Common myeloid progenitor, CD34-positive (primary cell): ENCODE data around the gene CLDND1. TPM values are rescaled to one million over a fixed set of nuclear protein-coding genes. Genes with fewer than 3 reads are reported as not detected.

Source experiments
- CTCF ChIA-PET: fragments of 350-600 bp; sonication (Branson Sonifier 250); formaldehyde crosslinking; loops from one replicate; lab custom pipeline; 2021; ENCODE audit warnings: antibody characterized with exemption; lab: Charles Lee
- POLR2A ChIA-PET: fragments of 350-600 bp; sonication (Branson Sonifier 250); formaldehyde crosslinking; loops from one replicate; lab custom pipeline; 2021; ENCODE audit warnings: antibody characterized with exemption; lab: Charles Lee
- DNase-seq, 3 donors: peaks; one replicate each; pipeline versions ENCODE4 v3.0.0 to v3.0.0-alpha.2; 2013
- H3K27ac ChIP-seq, 2 experiments: 1 replicate in 1 of 2; 2 replicates in 1 of 2; pipeline ENCODE4 v1.7.0; 2013; ENCODE audit warnings: inconsistent platforms in 2 of 2, low read length in 2 of 2, mild to moderate bottlenecking in 2 of 2, low read depth in 1 of 2, moderate library complexity in 1 of 2; ENCODE audit not compliant: severe bottlenecking in 2 of 2, insufficient read depth in 1 of 2, poor library complexity in 1 of 2
- H3K27me3 ChIP-seq, 5 experiments: replicated peaks in 2 of 5; 1 replicate in 3 of 5; 2 replicates in 2 of 5; pipeline versions ENCODE4 v1.6.1 to v1.7.0; 2013; ENCODE audit warnings: low read length in 4 of 5, mild to moderate bottlenecking in 2 of 5, moderate library complexity in 2 of 5, inconsistent platforms in 1 of 5; ENCODE audit not compliant: insufficient read depth in 5 of 5, control insufficient read depth in 4 of 5
- H3K36me3 ChIP-seq, 4 experiments: 1 replicate in 2 of 4; 2 replicates in 2 of 4; pipeline versions ENCODE4 v1.6.1 to v1.7.0; 2013; ENCODE audit warnings: low read length in 3 of 4, control low read depth in 1 of 4, mild to moderate bottlenecking in 1 of 4; ENCODE audit not compliant: control insufficient read depth in 4 of 4, insufficient read depth in 4 of 4
- H3K4me1 ChIP-seq, 4 experiments: 1 replicate in 3 of 4; 2 replicates in 1 of 4; pipeline versions ENCODE4 v1.6.1 to v1.7.1; 2013; ENCODE audit warnings: low read length in 3 of 4, mild to moderate bottlenecking in 3 of 4, control low read depth in 1 of 4, inconsistent platforms in 1 of 4, moderate library complexity in 1 of 4; ENCODE audit not compliant: control insufficient read depth in 4 of 4, insufficient read depth in 4 of 4; ENCODE audit errors: control extremely low read depth in 1 of 4
- H3K4me3 ChIP-seq, 7 experiments: 1 replicate in 4 of 7; 2 replicates in 3 of 7; pipeline versions ENCODE4 v1.5.1 to v1.7.0; 2013; ENCODE audit warnings: mild to moderate bottlenecking in 7 of 7, low read length in 6 of 7, moderate library complexity in 6 of 7, inconsistent platforms in 2 of 7, low read depth in 2 of 7, control low read depth in 1 of 7; ENCODE audit not compliant: insufficient read depth in 4 of 7, control insufficient read depth in 1 of 7; ENCODE audit errors: extremely low read depth in 1 of 7
- H3K9me3 ChIP-seq, 5 experiments: 1 replicate in 4 of 5; 2 replicates in 1 of 5; pipeline versions ENCODE4 v1.6.1 to v1.7.1; 2013; ENCODE audit warnings: low read length in 4 of 5, mild to moderate bottlenecking in 2 of 5, inconsistent platforms in 1 of 5, low read depth in 1 of 5, moderate library complexity in 1 of 5; ENCODE audit not compliant: control insufficient read depth in 4 of 5, insufficient read depth in 2 of 5; ENCODE audit errors: control extremely low read depth in 1 of 5
- WGBS: methylation state at CpG from one replicate; pipeline ENCODE4 v1.1.5; 2013; ENCODE audit not compliant: insufficient coverage; 5-methylcytosine and 5-hydroxymethylcytosine counted together
- polyA plus RNA-seq: library from polyadenylated mRNA; unstranded; fragments of 120-200 nt; gene quantifications from one replicate; pipeline ENCODE4 v1.2.1, GENCODE V29; 2013

The CLDND1 gene
- 102 TPM for polyA plus RNA-seq

DNA sequence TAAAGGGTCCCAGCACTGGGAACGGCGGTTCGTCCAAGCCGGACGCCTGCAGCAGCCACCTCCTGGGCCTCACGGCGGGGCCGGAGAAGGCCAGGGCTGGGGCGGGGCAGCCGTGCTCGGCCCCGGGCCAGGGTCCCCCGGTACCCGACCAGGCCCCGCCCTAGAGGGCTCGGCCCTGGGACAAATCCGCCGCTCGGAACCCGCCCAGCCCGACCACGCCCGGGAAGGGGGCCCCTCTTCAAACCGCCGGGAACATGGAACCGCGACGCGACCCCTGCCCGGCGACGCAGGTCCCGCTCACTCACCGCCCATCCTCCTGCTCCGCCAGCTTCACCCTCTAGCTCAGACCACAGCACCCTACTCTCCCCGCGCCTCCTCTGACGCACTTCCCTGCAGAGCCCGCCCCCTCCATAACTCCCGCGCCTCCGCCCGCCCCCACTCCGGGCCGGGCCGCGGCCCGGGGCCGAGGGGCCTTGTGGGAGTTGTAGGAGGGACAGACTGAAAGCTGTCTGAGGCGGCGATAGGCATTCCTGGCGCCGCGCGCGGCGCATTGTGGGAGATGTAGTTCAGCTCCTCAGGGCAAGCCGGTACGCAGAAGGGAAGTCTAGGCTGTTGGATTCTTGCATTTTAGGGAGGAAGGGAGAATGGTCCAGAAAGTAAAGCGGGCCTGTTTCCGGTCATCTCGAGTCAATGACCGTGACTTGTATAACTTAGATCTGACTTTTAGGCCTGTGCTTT, at the start of gene CLDND1:
CLDND1 (minus strand) TSS at position 359 of the 738 bp plus-strand sequence. CDS start 1,478 bp downstream, outside the sequence.
- Histone ChIP-seq H3K27ac (peak within 1 kb of the TSS; percentile 94 to 95), H3K9me3 (no peaks in the 10 kb centered on the region), H3K36me3 (peaks cover 0 to 24% (median 18%) of the 10 kb centered on the region in 4 experiments), H3K4me1 (peaks cover 5 to 21% (median 11%) of the 10 kb centered on the region in 4 experiments), H3K4me3 (peak within 1 kb of the TSS; percentile 68 to 99 (median 90)), H3K27me3 (no peaks in the 10 kb centered on the region)
- CTCF ChIA-PET, result interaction anchor here (0.8 kb wide), 1 partner anchor 10 kb away, joined by 3 read pairs; no protein-coding TSS in a partner anchor
- DNase-seq, result peak; percentile 96 to 97 (median 96)
- POLR2A ChIA-PET, result interaction anchor here (0.7 to 1.6 kb wide), 2 partner anchors 71 to 726 kb away, joined by 3 to 8 read pairs; partner anchors contain the start of gene CPOX
- 0% methylated on average over 35 of the region's 63 CpGs for whole genome bisulfite sequencing

DNA sequence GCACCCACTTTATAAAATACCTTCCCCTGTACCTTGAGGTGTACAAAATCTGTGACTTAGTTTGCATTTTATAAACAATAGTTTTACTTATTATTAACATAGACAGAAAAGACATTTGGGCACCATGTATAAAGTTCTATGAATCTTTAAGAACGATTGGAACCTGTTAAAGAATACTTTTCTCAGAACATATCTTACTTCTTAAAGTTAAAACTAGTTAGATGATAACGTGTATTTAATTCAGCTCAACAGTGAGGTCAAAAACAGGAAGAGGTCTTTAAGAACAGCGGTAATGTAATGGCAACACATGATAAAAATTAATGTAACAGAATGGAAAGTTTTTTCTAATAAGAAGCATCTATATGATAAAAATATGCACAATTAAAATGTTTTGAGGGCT, 45.7 kb upstream of the CLDND1 start:
- H3K4me1 ChIP-seq, result peaks cover 0 to 40% (median 3%) of the 10 kb centered on the region in 4 experiments
- ChIA-PET CTCF (no interaction called here), POLR2A (no interaction called here)
- no peaks in the 10 kb centered on the region for H3K27me3 ChIP-seq
- no peak overlapping the region for H3K4me3 ChIP-seq
- no peak overlapping the region for H3K27ac ChIP-seq
- no peaks in the 10 kb centered on the region for H3K9me3 ChIP-seq
- peak in 1 of 3 donors; percentile 30 for DNase-seq
- WGBS, result no CpG with 5 or more reads among the region's 3 CpGs
- no peaks in the 10 kb centered on the region for H3K36me3 ChIP-seq

DNA sequence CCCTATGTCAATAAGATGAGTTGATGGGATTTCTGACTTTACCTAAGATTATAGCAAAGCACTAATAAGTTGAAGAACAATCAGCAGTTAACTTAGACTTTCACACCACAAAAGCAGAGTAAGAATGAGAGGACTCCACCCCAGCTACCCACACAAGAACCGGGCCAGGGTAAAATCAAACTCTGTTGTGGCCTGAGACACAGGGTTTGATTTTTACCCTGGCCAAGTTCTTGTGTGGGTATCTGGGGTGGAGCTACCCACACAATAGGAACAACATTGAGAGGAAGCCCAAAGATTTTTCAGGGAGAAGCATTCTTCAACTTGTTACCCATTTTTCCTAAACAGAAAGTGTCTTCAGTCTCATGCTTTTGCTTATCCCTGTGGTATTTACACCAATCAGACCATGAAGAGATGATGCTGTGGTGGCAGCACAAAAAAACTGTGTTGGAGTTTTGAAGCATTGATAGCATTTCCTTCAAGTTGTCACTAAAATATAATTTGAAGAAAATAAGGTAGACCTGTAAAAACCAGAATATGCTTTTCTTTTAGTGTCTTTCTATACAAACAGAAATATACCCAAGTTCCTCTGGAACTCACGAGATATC, 45.1 kb upstream of the CLDND1 start:
- CTCF ChIA-PET, result no interaction called here

DNA sequence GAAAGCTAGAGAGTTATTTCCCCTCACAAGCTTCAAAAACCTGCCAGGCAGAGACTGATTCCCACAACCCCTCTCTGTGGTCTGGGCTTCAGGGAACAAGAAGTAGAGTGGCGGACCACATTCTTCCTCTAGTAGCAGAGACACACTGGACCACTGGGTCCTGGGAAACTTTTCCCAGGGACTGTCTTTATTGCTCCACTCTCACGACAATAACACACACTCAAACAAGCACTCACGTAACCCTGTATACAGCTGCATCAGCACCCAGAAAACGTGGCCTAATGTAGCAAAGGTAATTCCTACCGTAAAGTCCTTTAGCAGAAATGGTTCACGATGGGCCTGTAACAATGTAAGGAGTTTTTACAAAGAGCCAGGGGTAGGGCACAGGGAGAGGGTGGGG, 43.1 kb upstream of the CLDND1 start:
- ChIA-PET POLR2A (no interaction called here), CTCF (interaction anchor here (1.0 kb wide), 1 partner anchor 8 kb away, joined by 3 read pairs; no protein-coding TSS in a partner anchor)
- peaks cover 0 to 51% (median 5%) of the 10 kb centered on the region in 4 experiments for H3K4me1 ChIP-seq
- peak in 2 of 3 donors; percentile 26 to 32 for DNase-seq
- no peaks in the 10 kb centered on the region for H3K36me3 ChIP-seq
- H3K27ac ChIP-seq, result no peak overlapping the region
- no peak overlapping the region for H3K4me3 ChIP-seq
- H3K27me3 ChIP-seq, result no peaks in the 10 kb centered on the region
- 79% methylated on average over 6 of the region's 6 CpGs for WGBS
- H3K9me3 ChIP-seq, result no peaks in the 10 kb centered on the region

More for the DNA sequence above, 45.1 kb upstream of the CLDND1 start:
- Histone ChIP-seq H3K27me3 (no peaks in the 10 kb centered on the region), H3K4me1 (peaks cover 0 to 40% (median 4%) of the 10 kb centered on the region in 4 experiments), H3K9me3 (no peaks in the 10 kb centered on the region), H3K27ac (no peak overlapping the region), H3K36me3 (no peaks in the 10 kb centered on the region), H3K4me3 (no peak overlapping the region)
- POLR2A ChIA-PET, result no interaction called here
- WGBS, result 100% methylated on average over 2 of the region's 2 CpGs
- no peak for DNase-seq

DNA sequence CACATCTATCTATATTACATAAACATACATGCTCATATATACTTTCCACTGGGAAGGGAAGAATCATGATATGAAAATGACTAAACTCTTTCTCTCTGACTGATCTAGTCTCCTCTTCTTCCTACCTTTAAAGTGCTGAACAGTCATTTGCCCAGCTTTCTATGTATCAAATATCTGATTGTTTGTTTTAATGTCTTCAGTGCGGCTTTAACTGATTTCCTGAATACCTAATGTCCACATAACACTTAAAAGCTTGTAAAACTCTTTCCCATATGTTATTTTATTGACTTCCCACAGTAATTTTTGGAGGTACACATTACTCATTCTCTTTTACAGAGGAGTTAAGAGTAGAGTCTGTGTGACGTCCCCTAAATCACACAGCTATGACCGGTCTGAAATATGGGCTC, 42.5 kb upstream of the CLDND1 start:
- 100% methylated on average over 1 of the region's 3 CpGs for WGBS
- H3K27me3 ChIP-seq, result no peaks in the 10 kb centered on the region
- ChIA-PET CTCF (interaction anchor here (1.0 to 1.5 kb wide), 2 partner anchors 9 to 10 kb away, joined by 3 to 4 read pairs; no protein-coding TSS in a partner anchor), POLR2A (no interaction called here)
- H3K4me1 ChIP-seq, result peaks cover 0 to 51% (median 5%) of the 10 kb centered on the region in 4 experiments
- DNase-seq, result no peak
- no peaks in the 10 kb centered on the region for H3K9me3 ChIP-seq
- no peaks in the 10 kb centered on the region for H3K36me3 ChIP-seq
- no peak overlapping the region for H3K27ac ChIP-seq
- no peak overlapping the region for H3K4me3 ChIP-seq

DNA sequence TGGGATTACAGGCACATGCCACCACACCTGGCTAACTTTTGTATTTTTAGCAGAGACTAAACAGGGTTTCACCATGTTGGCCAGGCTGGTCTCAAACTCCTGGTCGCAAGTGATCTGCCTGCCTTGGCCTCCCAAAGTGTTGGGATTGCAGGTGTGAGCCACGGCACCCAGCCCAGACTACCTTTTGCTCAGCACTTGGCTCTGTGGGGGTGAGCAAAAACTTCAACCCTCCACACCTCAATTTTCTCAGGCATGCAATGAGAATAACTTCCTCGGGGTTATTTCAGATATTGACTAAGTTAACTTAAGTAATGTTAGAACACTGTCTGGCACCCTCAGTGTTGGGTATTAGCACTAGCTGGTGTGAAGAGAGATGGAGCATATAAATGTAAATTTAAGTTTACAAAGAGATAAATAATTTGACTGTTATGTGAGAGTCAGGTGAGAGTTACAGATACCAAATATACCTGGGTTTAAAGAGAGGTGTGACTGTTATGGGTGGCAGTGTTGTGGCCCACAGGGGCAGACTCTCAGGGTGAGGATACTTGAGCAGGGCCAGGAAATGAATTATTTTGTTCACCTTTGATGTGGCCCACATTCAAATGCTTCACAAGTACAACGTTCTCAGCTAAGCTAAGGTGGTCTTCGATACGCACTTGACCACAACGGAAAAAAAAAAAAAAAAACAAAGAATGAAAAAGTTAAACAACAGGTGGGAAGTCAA, 41.7 kb upstream of the CLDND1 start:
- Histone ChIP-seq H3K4me1 (peaks cover 0 to 51% (median 5%) of the 10 kb centered on the region in 4 experiments), H3K27me3 (no peaks in the 10 kb centered on the region), H3K4me3 (no peak overlapping the region), H3K27ac (no peak overlapping the region), H3K36me3 (no peaks in the 10 kb centered on the region), H3K9me3 (no peaks in the 10 kb centered on the region)
- CTCF ChIA-PET, result interaction anchor here (0.9 to 1.5 kb wide), 3 partner anchors 9 to 524 kb away, joined by 3 to 4 read pairs (median 3); no protein-coding TSS in a partner anchor
- no peak for DNase-seq
- POLR2A ChIA-PET, result no interaction called here
- WGBS, result 89% methylated on average over 3 of the region's 7 CpGs
